EL (cell line): ENCODE results near the gene TBRG4.
A peak's percentile ranks its signal among the peaks of the same experiment; 100 is the strongest.

ENCODE experiments used
- DNase-seq: peaks from one replicate; pipeline ENCODE4 v3.0.0-alpha.2; 2016

The TBRG4 gene

GRCh38 chr7:45140827-45141226, 29.3 kb upstream of the TBRG4 start:
- no peak for DNase-seq

GRCh38 chr7:45138433-45139267, 27.2 kb upstream of the TBRG4 start:
- DNase-seq = no peak

GRCh38 chr7:45136106-45137060, 24.9 kb upstream of the TBRG4 start:
- peak; percentile 74 for DNase-seq

- DNase-seq = no peak
Observed at GRCh38 chr7:45133877-45134276, 22.4 kb upstream of the TBRG4 start.

GRCh38 chr7:45133352-45133751, 21.9 kb upstream of the TBRG4 start:
- no peak for DNase-seq

GRCh38 chr7:45132708-45133320, 21.3 kb upstream of the TBRG4 start:
- peak; percentile 44 for DNase-seq

GRCh38 chr7:45131891-45132290, 20.4 kb upstream of the TBRG4 start:
- no peak for DNase-seq

- DNase-seq = no peak
Observed at GRCh38 chr7:45130910-45131309, 19.4 kb upstream of the TBRG4 start.

GRCh38 chr7:45129906-45130305, 18.4 kb upstream of the TBRG4 start:
- DNase-seq = no peak

- DNase-seq = no peak
Observed at GRCh38 chr7:45129181-45129800, 17.8 kb upstream of the TBRG4 start.

GRCh38 chr7:45126920-45127319, 15.4 kb upstream of the TBRG4 start:
- no peak for DNase-seq

- no peak for DNase-seq
Observed at GRCh38 chr7:45126201-45126600, 14.7 kb upstream of the TBRG4 start.

- no peak for DNase-seq
Observed at GRCh38 chr7:45125193-45125904, 13.9 kb upstream of the TBRG4 start.

GRCh38 chr7:45123913-45124710, 12.6 kb upstream of the TBRG4 start:
- DNase-seq = no peak

- no peak for DNase-seq
Observed at GRCh38 chr7:45122975-45123860, 11.7 kb upstream of the TBRG4 start.

GRCh38 chr7:45119550-45119949, 8.1 kb upstream of the TBRG4 start:
- no peak for DNase-seq

- no peak for DNase-seq
Observed at GRCh38 chr7:45118889-45119331, 7.4 kb upstream of the TBRG4 start.

- DNase-seq = no peak
Observed at GRCh38 chr7:45118292-45118691, 6.8 kb upstream of the TBRG4 start.

GRCh38 chr7:45117582-45117981, 6.1 kb upstream of the TBRG4 start:
- DNase-seq = no peak

- DNase-seq = no peak
Observed at GRCh38 chr7:45116048-45116447, 4.6 kb upstream of the TBRG4 start.
